Measurements from ENCODE around the gene SULT1C4.
"Not testable (repeated sequence)": the region's sequence is repeated elsewhere in the genome, so short reads cannot be mapped to it uniquely, and the experiment has no call there.

SULT1C4 gene

GRCh38 chr2:108413711-108414095, 35.9 kb downstream of the SULT1C4 start:
- DNase-seq (ENCODE audit: low spot score), result no peak

- DNase-seq (ENCODE audit: low spot score), result no peak
These were observed 36.6 kb downstream of the SULT1C4 start for GRCh38 chr2:108414256-108414876.

- no peak for DNase-seq (ENCODE audit: low spot score)
These were observed 37.2 kb downstream of the SULT1C4 start for GRCh38 chr2:108414945-108415344.

- DNase-seq (ENCODE audit: low spot score), result peak; percentile 19
These were observed 39.5 kb downstream of the SULT1C4 start for GRCh38 chr2:108417254-108417653.

GRCh38 chr2:108418416-108418815, 40.7 kb downstream of the SULT1C4 start:
- DNase-seq (ENCODE audit: low spot score), result no peak

- no peak for DNase-seq (ENCODE audit: low spot score)
These were observed 45.3 kb downstream of the SULT1C4 start for GRCh38 chr2:108423067-108423466.

- no peak for DNase-seq (ENCODE audit: low spot score)
These were observed 45.9 kb downstream of the SULT1C4 start for GRCh38 chr2:108423502-108424251.

GRCh38 chr2:108428286-108429009, 50.7 kb downstream of the SULT1C4 start:
- DNase-seq (ENCODE audit: low spot score), result no peak

- DNase-seq (ENCODE audit: low spot score), result not testable (repeated sequence)
These were observed 57.8 kb downstream of the SULT1C4 start for GRCh38 chr2:108435578-108435977.

GRCh38 chr2:108436976-108437375, 59.2 kb downstream of the SULT1C4 start:
- DNase-seq (ENCODE audit: low spot score), result no peak
